Caco-2 (cell line): ENCODE data around the gene PSRC1. TPM values are rescaled to one million over a fixed set of nuclear protein-coding genes. Genes with fewer than 3 reads are reported as not detected.

Experiments used
- BruUV-seq: library from RNA; stranded (reverse); fragments of 400-500 nt; replicated peaks from 2 replicates; lab custom pipeline; 2021; lab: Mats Ljungman, UMichigan
- CTCF ChIA-PET: fragments of 300-600 bp; sonication (Branson Sonifier 250); formaldehyde crosslinking; loops from one replicate; lab custom pipeline; 2022; ENCODE audit warnings: antibody characterized with exemption; lab: Charles Lee
- POLR2A ChIA-PET: fragments of 300-600 bp; sonication (Branson Sonifier 250); formaldehyde crosslinking; loops from one replicate; lab custom pipeline; 2022; ENCODE audit warnings: antibody characterized with exemption; lab: Charles Lee
- DNase-seq, 2 experiments: peaks; one replicate each; pipeline versions ENCODE4 v3.0.0 to v3.0.0-alpha.2; 2020 to 2022
- H3K27me3 ChIP-seq: replicated peaks from 2 replicates; pipeline ENCODE4 v1.6.0; 2011; ENCODE audit warnings: low read length; ENCODE audit not compliant: control insufficient read depth, insufficient read depth
- H3K36me3 ChIP-seq: 2 replicates; pipeline ENCODE4 v1.5.1; 2011; ENCODE audit warnings: low read length; ENCODE audit not compliant: control insufficient read depth, insufficient read depth
- H3K4me1 ChIP-seq: fragments of 250-450 bp; sonication (Bioruptor Pico); 2 replicates; pipeline ENCODE4 v1.5.1; 2020; ENCODE audit warnings: mild to moderate bottlenecking
- H3K4me3 ChIP-seq: 2 replicates; pipeline ENCODE4 v1.5.1; 2011; ENCODE audit warnings: low read depth, mild to moderate bottlenecking, control low read depth, low read length
- H3K9me3 ChIP-seq: fragments of 250-450 bp; sonication (Bioruptor Pico); 2 replicates; pipeline ENCODE4 v1.5.1; 2020; ENCODE audit warnings: mild to moderate bottlenecking, moderate library complexity
- H3K27ac Mint-ChIP-seq: one replicate; pipeline ENCODE4 v1.8.0; 2022; ENCODE audit warnings: mixed read lengths; ENCODE audit not compliant: unreplicated experiment
- H3K27me3 Mint-ChIP-seq: one replicate; pipeline ENCODE4 v1.8.0; 2022; ENCODE audit warnings: mixed read lengths; ENCODE audit not compliant: insufficient read depth, unreplicated experiment
- H3K36me3 Mint-ChIP-seq: one replicate; pipeline ENCODE4 v1.8.0; 2022; ENCODE audit warnings: mild to moderate bottlenecking, mixed read lengths; ENCODE audit not compliant: insufficient read depth, unreplicated experiment
- H3K4me1 Mint-ChIP-seq: one replicate; pipeline ENCODE4 v1.8.0; 2022; ENCODE audit warnings: low read depth, mixed read lengths; ENCODE audit not compliant: unreplicated experiment
- H3K4me3 Mint-ChIP-seq: one replicate; pipeline ENCODE4 v1.8.0; 2022; ENCODE audit warnings: mild to moderate bottlenecking, moderate library complexity, mixed read lengths; ENCODE audit not compliant: unreplicated experiment
- H3K9me3 Mint-ChIP-seq: one replicate; pipeline ENCODE4 v1.8.0; 2022; ENCODE audit warnings: mixed read lengths; ENCODE audit not compliant: unreplicated experiment
- intact Hi-C: fragments of 100-400 bp; cut with micrococcal nuclease; formaldehyde crosslinking; loops from one replicate; pipeline ENCODE4 v1.10.0; 2022; ENCODE audit not compliant: unreplicated experiment
- total RNA-seq: library from RNA; stranded (reverse); gene quantifications from 2 replicates; pipeline ENCODE4 v1.2.3, GENCODE V29; 2022
- TF ChIP-seq, protein P1 (sequence below), 2 experiments: fragments of 200-600 bp in 1 of 2; IDR thresholded peaks; 1 replicate in 1 of 2; 2 replicates in 1 of 2; pipeline versions ENCODE4 v1.5.1 to v1.8.0; 2011 to 2022; ENCODE audit warnings: antibody characterized with exemption in 1 of 2, control low read depth in 1 of 2, inconsistent platforms in 1 of 2, low read depth in 1 of 2, low read length in 1 of 2, mild to moderate bottlenecking in 1 of 2, moderate library complexity in 1 of 2; ENCODE audit not compliant: insufficient read depth in 1 of 2, severe bottlenecking in 1 of 2, unreplicated experiment in 1 of 2

The PSRC1 gene
- total RNA-seq, 1 experiment from 2014 or later = 24.9 TPM

DNA sequence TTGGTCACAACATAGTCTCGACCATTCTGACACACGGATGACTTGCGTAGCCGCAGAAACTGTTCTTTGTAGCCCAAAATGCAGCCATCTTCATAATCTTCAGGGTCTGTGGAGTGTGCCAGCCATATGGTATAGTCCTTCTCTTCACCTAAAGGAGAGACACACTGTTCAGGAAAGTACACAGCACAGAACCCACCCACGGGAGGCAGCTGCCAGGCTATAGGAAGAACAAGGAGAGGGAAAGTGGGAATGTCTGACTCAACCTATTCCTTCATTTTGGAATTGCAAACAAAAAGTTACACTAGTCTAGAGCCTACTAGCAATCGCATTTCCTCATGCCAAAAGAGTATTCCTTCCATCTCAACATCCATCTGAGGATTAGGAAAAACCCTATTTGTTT, 40.0 kb upstream of the PSRC1 start:
- no peaks in the 10 kb centered on the region for H3K4me1 ChIP-seq
- Mint-ChIP-seq H3K4me3 (no peak overlapping the region), H3K27me3 (no peaks in the 10 kb centered on the region), H3K36me3 (peaks cover 23% of the 10 kb centered on the region), H3K4me1 (no peaks in the 10 kb centered on the region), H3K9me3 (no peaks in the 10 kb centered on the region), H3K27ac (no peak overlapping the region)
- no peaks in the 10 kb centered on the region for H3K36me3 ChIP-seq
- DNase-seq = no peak
- intact Hi-C loops = no loop called here
- no TSS peak for BruUV-seq
- no peaks in the 10 kb centered on the region for H3K9me3 ChIP-seq
- TF ChIP-seq, protein P1, sequence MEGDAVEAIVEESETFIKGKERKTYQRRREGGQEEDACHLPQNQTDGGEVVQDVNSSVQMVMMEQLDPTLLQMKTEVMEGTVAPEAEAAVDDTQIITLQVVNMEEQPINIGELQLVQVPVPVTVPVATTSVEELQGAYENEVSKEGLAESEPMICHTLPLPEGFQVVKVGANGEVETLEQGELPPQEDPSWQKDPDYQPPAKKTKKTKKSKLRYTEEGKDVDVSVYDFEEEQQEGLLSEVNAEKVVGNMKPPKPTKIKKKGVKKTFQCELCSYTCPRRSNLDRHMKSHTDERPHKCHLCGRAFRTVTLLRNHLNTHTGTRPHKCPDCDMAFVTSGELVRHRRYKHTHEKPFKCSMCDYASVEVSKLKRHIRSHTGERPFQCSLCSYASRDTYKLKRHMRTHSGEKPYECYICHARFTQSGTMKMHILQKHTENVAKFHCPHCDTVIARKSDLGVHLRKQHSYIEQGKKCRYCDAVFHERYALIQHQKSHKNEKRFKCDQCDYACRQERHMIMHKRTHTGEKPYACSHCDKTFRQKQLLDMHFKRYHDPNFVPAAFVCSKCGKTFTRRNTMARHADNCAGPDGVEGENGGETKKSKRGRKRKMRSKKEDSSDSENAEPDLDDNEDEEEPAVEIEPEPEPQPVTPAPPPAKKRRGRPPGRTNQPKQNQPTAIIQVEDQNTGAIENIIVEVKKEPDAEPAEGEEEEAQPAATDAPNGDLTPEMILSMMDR (IDR thresholded peaks at IDR 0.05; ENCODE audit: insufficient read depth in 1 of 2, low read depth in 1 of 2, low read length in 1 of 2, severe bottlenecking in 1 of 2, unreplicated experiment in 1 of 2) = no peak
- H3K27me3 ChIP-seq = no peaks in the 10 kb centered on the region
- H3K4me3 ChIP-seq = no peak overlapping the region
- ChIA-PET POLR2A (no interaction called here), CTCF (no interaction called here)

GRCh38 chr1:109319114-109319513, 36.2 kb upstream of the PSRC1 start:
- no peaks in the 10 kb centered on the region for H3K9me3 Mint-ChIP-seq
- intact Hi-C loops = no loop called here
- CTCF ChIA-PET = interaction anchor here (0.6 to 1.1 kb wide), 2 partner anchors 42 to 209 kb away, joined by 3 read pairs; no protein-coding TSS in a partner anchor
- H3K4me3 Mint-ChIP-seq = no peak overlapping the region
- H3K36me3 Mint-ChIP-seq = peaks cover 16% of the 10 kb centered on the region
- no peaks in the 10 kb centered on the region for H3K27me3 Mint-ChIP-seq
- no peak for DNase-seq
- BruUV-seq = no TSS peak
- POLR2A ChIA-PET = no interaction called here
- no peak overlapping the region for H3K4me3 ChIP-seq
- no peaks in the 10 kb centered on the region for H3K4me1 Mint-ChIP-seq
- TF ChIP-seq, protein P1 (IDR thresholded peaks at IDR 0.05; ENCODE audit: insufficient read depth in 1 of 2, low read depth in 1 of 2, low read length in 1 of 2, severe bottlenecking in 1 of 2, unreplicated experiment in 1 of 2) = no peak
- no peak overlapping the region for H3K27ac Mint-ChIP-seq
- H3K9me3 ChIP-seq = no peaks in the 10 kb centered on the region
- no peaks in the 10 kb centered on the region for H3K36me3 ChIP-seq
- no peaks in the 10 kb centered on the region for H3K27me3 ChIP-seq
- no peaks in the 10 kb centered on the region for H3K4me1 ChIP-seq

GRCh38 chr1:109316506-109316905, 33.6 kb upstream of the PSRC1 start:
- H3K27ac Mint-ChIP-seq = no peak overlapping the region
- no peaks in the 10 kb centered on the region for H3K4me1 Mint-ChIP-seq
- intact Hi-C loops = no loop called here
- H3K9me3 ChIP-seq = no peaks in the 10 kb centered on the region
- no peak overlapping the region for H3K4me3 Mint-ChIP-seq
- TF ChIP-seq, protein P1 (IDR thresholded peaks at IDR 0.05; ENCODE audit: insufficient read depth in 1 of 2, low read depth in 1 of 2, low read length in 1 of 2, severe bottlenecking in 1 of 2, unreplicated experiment in 1 of 2) = no peak
- no peaks in the 10 kb centered on the region for H3K27me3 Mint-ChIP-seq
- POLR2A ChIA-PET = no interaction called here
- H3K4me1 ChIP-seq = no peaks in the 10 kb centered on the region
- peaks cover 16% of the 10 kb centered on the region for H3K36me3 Mint-ChIP-seq
- H3K9me3 Mint-ChIP-seq = no peaks in the 10 kb centered on the region
- CTCF ChIA-PET = no interaction called here
- no peak overlapping the region for H3K4me3 ChIP-seq
- no TSS peak for BruUV-seq
- no peak for DNase-seq
- H3K36me3 ChIP-seq = no peaks in the 10 kb centered on the region
- no peaks in the 10 kb centered on the region for H3K27me3 ChIP-seq
